IPS-NIHi11 (cell line): Measurements from ENCODE around the gene AP1M1.
"Not testable (repeated sequence)": the region's sequence is repeated elsewhere in the genome, so short reads cannot be mapped to it uniquely, and the experiment has no call there.

Experiments used
- DNase-seq: peaks from one replicate; pipeline ENCODE4 v3.0.0; 2012; ENCODE audit warnings: mixed read lengths, low spot score

The AP1M1 gene

GRCh38 chr19:16261584-16262368 is 64.1 kb downstream of the AP1M1 start:
- DNase-seq = no peak

GRCh38 chr19:16262618-16263017 is 64.9 kb downstream of the AP1M1 start:
- no peak for DNase-seq

GRCh38 chr19:16263141-16263761 is 65.5 kb downstream of the AP1M1 start:
- DNase-seq = no peak

DNA sequence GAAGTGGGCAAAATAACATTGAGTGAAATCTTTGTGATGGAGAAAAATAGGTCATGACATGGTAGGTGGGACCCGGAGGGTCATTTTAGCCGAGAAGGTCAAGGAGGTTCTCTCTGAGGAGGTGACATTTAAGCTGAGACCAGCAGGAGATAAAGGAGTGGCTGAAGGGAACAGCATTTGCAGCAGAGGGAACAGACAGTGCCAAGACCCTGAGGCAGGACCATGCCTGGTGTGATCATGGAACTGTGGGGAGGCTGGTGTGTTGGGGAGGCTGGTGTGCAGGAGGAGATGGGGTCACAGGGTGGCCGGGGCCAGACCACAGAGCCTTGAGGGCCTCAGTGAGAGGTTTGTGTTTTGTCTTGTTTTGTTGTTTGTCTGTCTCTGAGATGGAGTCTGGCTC is 67.5 kb downstream of the AP1M1 start:
- no peak for DNase-seq

DNA sequence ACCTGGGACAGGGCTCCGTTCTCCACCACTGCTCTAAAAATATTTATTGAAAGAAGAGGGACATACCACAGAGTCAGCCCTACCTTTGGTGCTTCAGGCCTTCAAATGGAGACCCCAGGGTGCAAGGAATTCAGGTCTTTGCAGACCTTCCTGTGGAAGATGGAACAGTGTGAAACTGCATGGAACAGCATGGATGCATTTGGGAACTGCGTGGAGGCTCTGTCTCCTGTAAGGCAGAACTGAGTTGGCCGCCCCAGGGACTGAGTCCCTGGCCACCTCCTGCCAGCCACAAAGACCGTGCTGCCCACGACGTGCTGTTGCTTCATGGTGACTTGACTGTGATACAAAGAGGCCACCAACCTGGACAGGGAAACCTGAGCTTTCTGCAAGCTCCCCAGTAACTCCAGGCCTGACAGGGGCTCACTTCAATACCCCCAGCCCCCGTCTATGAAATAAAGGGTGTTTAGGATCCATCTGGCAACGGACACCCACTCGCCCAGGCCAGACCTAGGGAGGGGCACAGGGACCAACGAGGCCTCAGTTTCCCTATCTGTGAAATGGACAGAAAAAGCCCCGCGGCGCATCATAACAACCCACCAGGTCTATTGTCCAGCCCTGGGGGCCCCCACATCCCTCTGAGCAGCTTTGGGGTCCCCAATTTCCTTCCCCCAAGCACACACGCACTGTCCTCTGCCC is 68.3 kb downstream of the AP1M1 start:
- no peak for DNase-seq

GRCh38 chr19:16266586-16266942 is 68.9 kb downstream of the AP1M1 start:
- DNase-seq = no peak

- DNase-seq = no peak
Measured at GRCh38 chr19:16268676-16269319, 71.1 kb downstream of the AP1M1 start.

GRCh38 chr19:16272945-16273344 is 75.2 kb downstream of the AP1M1 start:
- no peak for DNase-seq

DNA sequence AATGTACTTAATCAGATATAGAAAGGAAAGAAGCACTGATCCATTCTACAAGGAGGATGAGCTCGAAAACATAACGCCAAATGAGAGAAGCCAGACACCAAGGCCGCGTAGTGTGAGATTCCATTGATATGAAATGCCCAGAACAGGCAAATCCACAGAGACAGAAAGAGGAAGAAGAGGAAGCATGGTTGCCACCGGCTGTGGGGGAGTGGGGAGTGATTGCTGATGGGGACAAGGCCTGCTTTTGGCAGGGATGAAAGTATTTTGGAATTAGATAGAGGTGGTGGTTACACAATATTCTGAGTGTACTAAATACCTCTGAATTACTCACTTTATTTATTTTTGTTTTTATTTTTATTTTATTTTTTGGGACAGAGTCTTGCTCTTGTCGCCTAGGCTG is 76.7 kb downstream of the AP1M1 start:
- DNase-seq = no peak

DNA sequence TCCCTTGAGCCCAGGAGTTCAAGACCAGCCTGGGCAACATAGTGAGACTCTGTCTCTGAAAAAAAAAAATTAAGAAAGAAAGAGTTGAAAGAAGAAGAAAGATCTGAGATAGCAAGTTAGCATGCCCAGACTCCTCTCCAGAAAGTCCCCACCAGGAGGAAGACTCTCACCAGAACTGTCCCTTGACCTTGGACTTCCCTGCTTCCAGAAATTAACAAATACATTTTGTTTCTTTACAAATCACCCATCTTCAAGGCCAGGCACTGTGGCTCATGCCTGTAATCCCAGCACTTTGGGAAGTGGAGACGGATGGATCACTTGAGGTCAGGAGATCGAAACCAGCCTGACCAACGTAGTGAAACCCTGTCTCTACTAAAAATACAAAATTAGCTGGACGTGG is 82.6 kb downstream of the AP1M1 start:
- DNase-seq = no peak

DNA sequence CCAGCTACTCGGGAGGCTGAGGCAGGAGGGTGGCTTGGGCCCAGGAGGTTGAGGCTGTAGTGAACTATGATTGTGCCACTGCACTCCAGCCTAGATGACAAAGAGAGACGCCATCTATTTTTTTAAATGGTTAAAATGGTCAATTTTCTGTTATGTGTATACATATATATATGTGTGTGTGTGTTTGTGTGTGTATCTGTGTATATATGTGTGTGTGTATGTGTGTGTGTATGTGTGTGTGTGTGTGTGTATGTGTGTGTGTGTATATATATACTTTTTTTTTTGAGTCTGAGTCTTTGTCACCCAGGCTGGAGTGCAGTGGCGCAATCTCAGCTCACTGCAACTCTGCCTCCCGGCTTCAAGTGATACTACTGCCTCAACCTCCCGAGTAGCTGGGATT is 84.0 kb downstream of the AP1M1 start:
- no peak for DNase-seq

GRCh38 chr19:16283210-16284061 is 85.7 kb downstream of the AP1M1 start:
- no peak for DNase-seq

DNA sequence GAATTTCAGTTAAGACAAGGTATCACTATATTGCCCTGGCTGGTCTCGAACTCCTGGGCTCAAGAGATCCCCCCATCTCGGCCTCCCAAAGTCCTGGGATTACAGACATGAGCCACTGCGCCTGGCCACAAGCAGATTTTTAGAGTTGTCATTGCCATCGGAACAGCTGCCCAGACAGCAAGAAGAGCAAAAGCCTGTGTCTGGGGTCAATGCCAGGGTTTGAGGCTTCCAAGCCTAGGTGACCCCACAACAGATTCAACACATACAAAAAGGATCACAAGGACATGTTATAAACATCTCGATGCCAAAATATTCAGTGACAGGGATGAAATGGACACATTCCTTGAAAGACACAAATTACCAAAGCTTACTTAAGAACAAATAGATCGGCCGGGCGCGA is 86.8 kb downstream of the AP1M1 start:
- DNase-seq = no peak

- DNase-seq = not testable (repeated sequence)
Measured at GRCh38 chr19:16285079-16285478, 87.4 kb downstream of the AP1M1 start.

DNA sequence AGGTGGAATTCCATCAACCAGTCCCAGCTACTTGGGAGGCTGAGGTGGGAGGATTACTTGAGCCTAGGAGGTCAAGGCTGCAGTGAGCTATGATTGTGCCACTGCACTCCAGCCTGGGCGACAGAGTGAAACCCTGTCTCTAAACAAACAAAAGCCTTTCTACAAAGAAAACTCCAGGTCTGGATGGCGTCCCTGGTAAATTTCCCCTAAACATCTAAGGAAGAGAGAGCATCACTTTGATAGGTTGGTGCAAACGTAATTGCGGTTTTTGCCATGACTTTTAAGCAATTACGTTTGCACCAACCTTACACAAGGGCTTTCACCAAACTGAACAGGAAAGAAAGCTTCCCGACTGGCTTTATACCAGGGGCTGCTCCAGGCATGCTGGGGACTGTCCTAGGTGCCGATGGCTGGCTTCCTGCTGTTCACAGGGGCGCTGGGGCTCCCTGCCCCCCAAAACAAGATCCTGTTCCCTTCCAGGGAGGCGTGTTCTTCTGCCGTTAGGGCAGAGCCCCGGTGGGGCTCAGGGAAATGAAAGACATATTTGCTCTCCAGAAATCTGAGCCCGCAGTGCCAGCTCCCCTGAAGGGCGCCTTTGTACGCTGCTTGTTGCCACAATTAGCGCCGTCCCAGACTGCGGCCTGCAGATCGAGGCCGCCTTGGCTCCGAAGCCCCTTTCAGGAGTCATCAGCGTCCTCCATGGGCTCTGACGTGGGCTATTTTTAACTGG is 88.2 kb downstream of the AP1M1 start:
- no peak for DNase-seq

DNA sequence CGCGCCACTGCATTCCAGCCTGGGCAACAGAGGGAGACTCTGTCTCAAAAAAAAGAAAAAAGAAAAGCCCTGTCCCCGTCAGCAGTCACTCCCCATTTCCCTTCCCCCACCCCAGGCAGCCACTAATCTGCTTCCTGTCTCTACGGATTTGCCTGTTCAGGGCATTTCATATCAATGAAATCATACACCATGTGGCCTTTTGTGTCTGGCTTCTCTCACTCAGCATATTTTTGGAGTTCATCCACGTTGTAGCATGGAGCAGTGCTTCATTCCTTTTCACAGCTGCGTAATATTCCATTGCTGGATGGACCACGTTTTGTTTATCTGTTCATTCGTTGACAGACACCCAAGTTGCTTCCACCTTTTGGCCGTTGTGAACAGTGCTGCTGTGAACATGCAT is 90.8 kb downstream of the AP1M1 start:
- DNase-seq = no peak

DNA sequence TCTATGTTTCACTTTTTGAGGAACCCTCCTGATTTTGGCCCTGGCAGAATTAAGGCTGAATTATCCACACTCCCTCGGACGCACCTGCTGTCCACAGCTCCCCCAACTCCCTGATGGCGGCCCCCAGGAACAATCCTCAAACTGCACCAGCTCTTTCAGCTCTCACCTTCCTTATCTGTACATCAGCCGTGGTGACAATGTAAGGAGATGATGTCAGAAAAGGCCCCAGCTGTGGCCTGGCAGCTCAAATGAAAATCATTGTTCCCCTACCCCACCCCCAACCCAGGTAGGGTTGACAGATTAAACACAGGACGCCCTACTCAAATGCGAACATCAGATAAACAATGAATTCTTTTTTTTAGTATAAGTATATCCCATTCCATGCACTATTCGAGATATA is 91.9 kb downstream of the AP1M1 start:
- DNase-seq = no peak

DNA sequence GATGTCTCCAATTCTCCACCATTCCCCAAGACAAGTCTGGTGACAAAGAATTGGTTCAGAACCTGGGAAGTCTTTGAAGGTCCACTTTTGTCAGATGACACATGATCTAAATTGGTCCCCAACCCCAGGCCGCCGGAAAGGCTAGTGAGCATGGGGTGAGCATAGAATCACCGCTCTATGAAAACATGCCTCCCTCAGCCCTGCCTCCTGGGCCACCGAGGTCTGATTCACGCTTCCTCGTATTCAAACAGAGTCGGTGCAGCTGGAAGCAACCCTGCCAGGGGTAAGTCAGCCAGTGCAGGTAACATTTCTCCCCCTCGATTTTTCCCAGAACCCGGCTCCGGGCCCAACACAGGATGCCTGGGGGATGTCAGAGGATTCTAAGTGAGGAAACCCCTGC is 93.0 kb downstream of the AP1M1 start:
- DNase-seq = no peak

DNA sequence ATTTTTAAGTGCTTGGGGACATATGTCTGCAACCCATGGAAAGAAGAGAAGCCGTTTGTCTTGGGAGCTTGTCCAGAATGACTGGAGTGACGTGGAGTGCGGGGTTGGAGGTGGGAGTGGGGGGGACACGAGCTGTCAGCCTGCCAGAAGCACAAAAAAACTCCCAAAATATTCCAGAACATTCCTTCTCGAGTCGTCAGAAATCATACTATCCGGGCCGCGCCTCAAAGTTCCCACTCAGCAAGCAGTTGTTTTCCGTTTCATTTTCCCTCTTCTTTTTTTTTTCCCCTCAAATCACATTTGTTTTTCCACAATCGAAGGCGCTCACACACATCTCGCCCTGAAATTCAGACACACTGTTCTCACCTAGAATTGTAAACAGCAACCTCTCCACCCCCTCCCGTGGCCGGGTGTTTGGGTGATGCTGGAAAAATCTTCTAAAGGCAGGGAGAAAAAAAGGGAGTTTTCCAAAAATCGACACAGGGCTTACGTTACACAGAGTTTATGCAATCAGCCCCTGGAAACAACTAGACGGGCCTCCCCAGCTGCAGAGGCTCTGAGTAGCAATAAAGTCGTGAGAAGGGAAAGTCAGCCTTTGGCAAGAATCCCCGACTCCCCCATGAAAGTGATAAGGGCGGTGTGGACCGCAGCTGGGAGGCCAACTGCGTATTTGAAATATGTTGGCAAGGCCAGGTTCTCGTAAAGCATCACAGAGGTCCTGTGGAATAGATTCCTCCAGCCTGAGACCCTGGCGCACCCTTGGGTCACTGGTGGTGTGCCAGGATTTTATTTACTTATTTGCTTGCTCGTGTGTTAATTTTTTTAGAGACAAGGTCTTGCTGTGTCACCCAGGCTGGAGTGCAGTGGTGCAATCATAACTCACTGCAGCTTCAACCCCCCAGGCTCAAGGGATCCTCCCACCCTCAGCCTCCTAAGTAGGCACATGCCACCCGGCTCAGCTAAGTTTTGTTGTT is 95.7 kb downstream of the AP1M1 start:
- DNase-seq = no peak

- DNase-seq = no peak
Measured at GRCh38 chr19:16295057-16295456, 97.3 kb downstream of the AP1M1 start.
